DMS 273 (cell line): ENCODE data around the gene ANGEL1.

Experiments used
- DNase-seq: peaks from one replicate; lab custom pipeline; 2025; ENCODE audit not compliant: unreplicated experiment; lab: John Stamatoyannopoulos, UW

Gene ANGEL1

GRCh38 chr14:76812422-76813383, at the start of gene ANGEL1:
TSS of gene ANGEL1 (minus strand) at chr14:76812882. CDS start at chr14:76812827, 55 bp downstream.
- peak; percentile 99 for DNase-seq

GRCh38 chr14:76861574-76862255, 49.0 kb upstream of the ANGEL1 start:
- DNase-seq, result no peak

GRCh38 chr14:76856769-76857168, 44.1 kb upstream of the ANGEL1 start:
- DNase-seq, result no peak

GRCh38 chr14:76855066-76855465, 42.4 kb upstream of the ANGEL1 start:
- no peak for DNase-seq

- DNase-seq, result peak; percentile 42
These were observed 36.2 kb upstream of the ANGEL1 start for GRCh38 chr14:76848879-76849278.

GRCh38 chr14:76846331-76847047, 33.8 kb upstream of the ANGEL1 start:
- no peak for DNase-seq

- DNase-seq, result peak; percentile 44
These were observed 31.5 kb upstream of the ANGEL1 start for GRCh38 chr14:76844223-76844622.

GRCh38 chr14:76842414-76842813, 29.7 kb upstream of the ANGEL1 start:
- DNase-seq, result no peak

GRCh38 chr14:76837524-76837923, 24.8 kb upstream of the ANGEL1 start:
- no peak for DNase-seq

- DNase-seq, result peak; percentile 22
These were observed 23.4 kb upstream of the ANGEL1 start for GRCh38 chr14:76836029-76836630.

GRCh38 chr14:76834241-76834661, 21.6 kb upstream of the ANGEL1 start:
- no peak for DNase-seq

GRCh38 chr14:76833011-76833410, 20.3 kb upstream of the ANGEL1 start:
- no peak for DNase-seq

GRCh38 chr14:76832503-76832988, 19.9 kb upstream of the ANGEL1 start:
- no peak for DNase-seq

GRCh38 chr14:76830556-76830955, 17.9 kb upstream of the ANGEL1 start:
- no peak for DNase-seq

- peak; percentile 44 for DNase-seq
These were observed 17.2 kb upstream of the ANGEL1 start for GRCh38 chr14:76829650-76830421.

- no peak for DNase-seq
These were observed 16.3 kb upstream of the ANGEL1 start for GRCh38 chr14:76829013-76829365.

- no peak for DNase-seq
These were observed 15.8 kb upstream of the ANGEL1 start for GRCh38 chr14:76828339-76829012.

GRCh38 chr14:76827696-76828296, 15.1 kb upstream of the ANGEL1 start:
- DNase-seq, result no peak

- DNase-seq, result no peak
These were observed 13.4 kb upstream of the ANGEL1 start, which contains the start of gene LRRC74A for GRCh38 chr14:76826122-76826521. TSS of gene LRRC74A (plus strand) at chr14:76826408. CDS start at chr14:76826698, 290 bp downstream.
